GM21737 (cell line): ENCODE results near the gene GSE1.

Source experiments
- ATAC-seq: cut with Tn5 transposase; IDR thresholded peaks from one replicate; pipeline ENCODE4 v1.9.1; 2021; ENCODE audit warnings: mild to moderate bottlenecking, moderate library complexity; ENCODE audit not compliant: unreplicated experiment

Gene GSE1

GRCh38 chr16:85658504-85659326, 45.6 kb downstream of the GSE1 start:
- no peak for ATAC-seq

- no peak for ATAC-seq
Observed at GRCh38 chr16:85659336-85659735, 46.2 kb downstream of the GSE1 start.

GRCh38 chr16:85659805-85660511, 46.8 kb downstream of the GSE1 start:
- ATAC-seq = no peak

GRCh38 chr16:85660843-85661739, 48.0 kb downstream of the GSE1 start:
- no peak for ATAC-seq

- ATAC-seq = no peak
Observed at GRCh38 chr16:85661740-85662481, 48.8 kb downstream of the GSE1 start.

- no peak for ATAC-seq
Observed at GRCh38 chr16:85662482-85662812, 49.3 kb downstream of the GSE1 start.

GRCh38 chr16:85662976-85663830, 50.1 kb downstream of the GSE1 start:
- ATAC-seq = no peak

- no peak for ATAC-seq
Observed at GRCh38 chr16:85663891-85664321, 50.8 kb downstream of the GSE1 start.

GRCh38 chr16:85664580-85665372, 51.7 kb downstream of the GSE1 start:
- no peak for ATAC-seq

- ATAC-seq = no peak
Observed at GRCh38 chr16:85665373-85665740, 52.2 kb downstream of the GSE1 start.

- ATAC-seq = no peak
Observed at GRCh38 chr16:85665929-85666328, 52.8 kb downstream of the GSE1 start.

- ATAC-seq = no peak
Observed at GRCh38 chr16:85667261-85667660, 54.1 kb downstream of the GSE1 start.

- ATAC-seq = no peak
Observed at GRCh38 chr16:85667841-85668413, 54.8 kb downstream of the GSE1 start.

GRCh38 chr16:85668676-85669424, 55.7 kb downstream of the GSE1 start:
- ATAC-seq = no peak

GRCh38 chr16:85670840-85671239, 57.7 kb downstream of the GSE1 start:
- ATAC-seq = no peak

GRCh38 chr16:85673529-85674417, 60.7 kb downstream of the GSE1 start:
- ATAC-seq = no peak

GRCh38 chr16:85674418-85674755, 61.3 kb downstream of the GSE1 start:
- no peak for ATAC-seq
